Caco-2 (cell line): Measurements from ENCODE around the gene SMC1B. TPM values are rescaled to one million over a fixed set of nuclear protein-coding genes. Genes with fewer than 3 reads are reported as not detected.

Experiments used
- BruUV-seq: library from RNA; stranded (reverse); fragments of 400-500 nt; replicated peaks from 2 replicates; lab custom pipeline; 2021; lab: Mats Ljungman, UMichigan
- CTCF ChIA-PET: fragments of 300-600 bp; sonication (Branson Sonifier 250); formaldehyde crosslinking; loops from one replicate; lab custom pipeline; 2022; ENCODE audit warnings: antibody characterized with exemption; lab: Charles Lee
- POLR2A ChIA-PET: fragments of 300-600 bp; sonication (Branson Sonifier 250); formaldehyde crosslinking; loops from one replicate; lab custom pipeline; 2022; ENCODE audit warnings: antibody characterized with exemption; lab: Charles Lee
- DNase-seq, 2 experiments: peaks; one replicate each; pipeline versions ENCODE4 v3.0.0 to v3.0.0-alpha.2; 2020 to 2022
- H3K27me3 ChIP-seq: replicated peaks from 2 replicates; pipeline ENCODE4 v1.6.0; 2011; ENCODE audit warnings: low read length; ENCODE audit not compliant: control insufficient read depth, insufficient read depth
- H3K36me3 ChIP-seq: 2 replicates; pipeline ENCODE4 v1.5.1; 2011; ENCODE audit warnings: low read length; ENCODE audit not compliant: control insufficient read depth, insufficient read depth
- H3K4me1 ChIP-seq: fragments of 250-450 bp; sonication (Bioruptor Pico); 2 replicates; pipeline ENCODE4 v1.5.1; 2020; ENCODE audit warnings: mild to moderate bottlenecking
- H3K4me3 ChIP-seq: 2 replicates; pipeline ENCODE4 v1.5.1; 2011; ENCODE audit warnings: low read depth, mild to moderate bottlenecking, control low read depth, low read length
- H3K9me3 ChIP-seq: fragments of 250-450 bp; sonication (Bioruptor Pico); 2 replicates; pipeline ENCODE4 v1.5.1; 2020; ENCODE audit warnings: mild to moderate bottlenecking, moderate library complexity
- H3K27ac Mint-ChIP-seq: one replicate; pipeline ENCODE4 v1.8.0; 2022; ENCODE audit warnings: mixed read lengths; ENCODE audit not compliant: unreplicated experiment
- H3K27me3 Mint-ChIP-seq: one replicate; pipeline ENCODE4 v1.8.0; 2022; ENCODE audit warnings: mixed read lengths; ENCODE audit not compliant: insufficient read depth, unreplicated experiment
- H3K36me3 Mint-ChIP-seq: one replicate; pipeline ENCODE4 v1.8.0; 2022; ENCODE audit warnings: mild to moderate bottlenecking, mixed read lengths; ENCODE audit not compliant: insufficient read depth, unreplicated experiment
- H3K4me1 Mint-ChIP-seq: one replicate; pipeline ENCODE4 v1.8.0; 2022; ENCODE audit warnings: low read depth, mixed read lengths; ENCODE audit not compliant: unreplicated experiment
- H3K4me3 Mint-ChIP-seq: one replicate; pipeline ENCODE4 v1.8.0; 2022; ENCODE audit warnings: mild to moderate bottlenecking, moderate library complexity, mixed read lengths; ENCODE audit not compliant: unreplicated experiment
- H3K9me3 Mint-ChIP-seq: one replicate; pipeline ENCODE4 v1.8.0; 2022; ENCODE audit warnings: mixed read lengths; ENCODE audit not compliant: unreplicated experiment
- intact Hi-C: fragments of 100-400 bp; cut with micrococcal nuclease; formaldehyde crosslinking; loops from one replicate; pipeline ENCODE4 v1.10.0; 2022; ENCODE audit not compliant: unreplicated experiment
- total RNA-seq: library from RNA; stranded (reverse); gene quantifications from 2 replicates; pipeline ENCODE4 v1.2.3, GENCODE V29; 2022
- TF ChIP-seq, protein P1 (sequence below), 2 experiments: fragments of 200-600 bp in 1 of 2; IDR thresholded peaks; 1 replicate in 1 of 2; 2 replicates in 1 of 2; pipeline versions ENCODE4 v1.5.1 to v1.8.0; 2011 to 2022; ENCODE audit warnings: antibody characterized with exemption in 1 of 2, control low read depth in 1 of 2, inconsistent platforms in 1 of 2, low read depth in 1 of 2, low read length in 1 of 2, mild to moderate bottlenecking in 1 of 2, moderate library complexity in 1 of 2; ENCODE audit not compliant: insufficient read depth in 1 of 2, severe bottlenecking in 1 of 2, unreplicated experiment in 1 of 2

Gene SMC1B
- total RNA-seq, 1 experiment from 2014 or later: 5.3 TPM

DNA sequence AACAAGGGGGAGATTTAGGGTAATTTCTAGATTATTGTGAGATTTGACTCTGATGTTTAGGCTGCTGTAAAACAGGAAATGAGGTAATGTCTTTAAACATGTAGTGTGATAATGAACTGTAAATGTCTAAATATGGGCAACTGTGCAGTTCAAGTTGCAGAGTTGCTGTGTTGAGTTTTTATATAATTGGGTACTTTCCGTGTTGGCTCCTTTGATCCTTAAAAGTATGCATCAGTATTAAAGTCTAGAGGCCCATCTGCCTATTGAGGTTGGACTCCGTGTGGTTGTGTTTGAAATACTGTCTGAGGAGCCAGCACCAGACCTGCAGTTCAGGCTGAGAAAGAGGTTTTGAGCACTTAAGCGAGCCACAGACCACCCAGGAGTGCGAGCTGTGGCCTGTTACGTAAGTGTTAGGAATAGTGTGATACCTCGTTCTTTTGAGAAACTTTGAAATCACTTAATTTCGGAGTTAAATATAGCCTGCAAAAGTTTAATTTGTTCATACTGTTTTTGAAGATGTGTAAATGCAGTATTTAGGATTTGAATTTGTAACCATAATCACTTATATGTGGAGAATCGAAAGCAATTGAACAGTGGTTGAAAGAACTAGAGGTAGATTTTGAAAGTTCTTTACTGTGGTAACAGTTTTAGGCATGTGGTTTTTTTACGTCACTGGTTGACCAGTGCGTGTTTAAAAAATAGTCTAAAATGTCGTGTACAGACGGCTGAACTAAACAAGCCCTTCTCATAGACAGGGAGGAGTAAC, 94.7 kb downstream of the SMC1B start:
- no peak overlapping the region for H3K4me3 Mint-ChIP-seq
- H3K27me3 ChIP-seq: no peaks in the 10 kb centered on the region
- CTCF ChIA-PET: no interaction called here
- BruUV-seq: no TSS peak
- DNase-seq: no peak
- intact Hi-C loops: no loop called here
- H3K4me1 ChIP-seq: peaks cover 43% of the 10 kb centered on the region
- H3K9me3 Mint-ChIP-seq: no peaks in the 10 kb centered on the region
- H3K27me3 Mint-ChIP-seq: no peaks in the 10 kb centered on the region
- no peak overlapping the region for H3K4me3 ChIP-seq
- H3K4me1 Mint-ChIP-seq: peaks cover 26% of the 10 kb centered on the region
- POLR2A ChIA-PET: no interaction called here
- no peaks in the 10 kb centered on the region for H3K9me3 ChIP-seq
- TF ChIP-seq, protein P1, sequence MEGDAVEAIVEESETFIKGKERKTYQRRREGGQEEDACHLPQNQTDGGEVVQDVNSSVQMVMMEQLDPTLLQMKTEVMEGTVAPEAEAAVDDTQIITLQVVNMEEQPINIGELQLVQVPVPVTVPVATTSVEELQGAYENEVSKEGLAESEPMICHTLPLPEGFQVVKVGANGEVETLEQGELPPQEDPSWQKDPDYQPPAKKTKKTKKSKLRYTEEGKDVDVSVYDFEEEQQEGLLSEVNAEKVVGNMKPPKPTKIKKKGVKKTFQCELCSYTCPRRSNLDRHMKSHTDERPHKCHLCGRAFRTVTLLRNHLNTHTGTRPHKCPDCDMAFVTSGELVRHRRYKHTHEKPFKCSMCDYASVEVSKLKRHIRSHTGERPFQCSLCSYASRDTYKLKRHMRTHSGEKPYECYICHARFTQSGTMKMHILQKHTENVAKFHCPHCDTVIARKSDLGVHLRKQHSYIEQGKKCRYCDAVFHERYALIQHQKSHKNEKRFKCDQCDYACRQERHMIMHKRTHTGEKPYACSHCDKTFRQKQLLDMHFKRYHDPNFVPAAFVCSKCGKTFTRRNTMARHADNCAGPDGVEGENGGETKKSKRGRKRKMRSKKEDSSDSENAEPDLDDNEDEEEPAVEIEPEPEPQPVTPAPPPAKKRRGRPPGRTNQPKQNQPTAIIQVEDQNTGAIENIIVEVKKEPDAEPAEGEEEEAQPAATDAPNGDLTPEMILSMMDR (IDR thresholded peaks at IDR 0.05; ENCODE audit: insufficient read depth in 1 of 2, low read depth in 1 of 2, low read length in 1 of 2, severe bottlenecking in 1 of 2, unreplicated experiment in 1 of 2): no peak
- H3K36me3 Mint-ChIP-seq: peaks cover 51% of the 10 kb centered on the region
- H3K36me3 ChIP-seq: peaks cover 5% of the 10 kb centered on the region
- peak overlapping the region; percentile 75 for H3K27ac Mint-ChIP-seq

DNA sequence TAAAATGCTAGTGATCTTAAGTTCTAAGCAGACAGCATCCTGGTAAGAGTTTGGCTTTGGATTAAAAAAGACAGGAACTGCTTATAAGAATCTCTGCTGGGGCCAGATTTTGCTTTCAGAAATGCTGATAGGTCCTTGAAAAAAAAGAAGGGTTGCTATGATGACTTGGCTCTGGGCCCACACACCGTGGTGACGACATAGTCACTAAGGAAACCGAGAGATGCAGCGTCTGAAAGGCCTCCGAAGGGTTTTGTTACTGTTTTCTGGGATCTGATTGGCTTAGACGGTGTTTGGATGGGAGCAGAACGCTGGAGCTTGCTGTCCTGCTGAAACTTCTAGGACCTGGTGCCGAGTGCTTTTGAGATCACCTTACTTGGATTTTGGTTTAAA, 95.2 kb downstream of the SMC1B start:
- peak overlapping the region; percentile 75 for H3K27ac Mint-ChIP-seq
- no peaks in the 10 kb centered on the region for H3K9me3 ChIP-seq
- no peak overlapping the region for H3K4me3 ChIP-seq
- H3K27me3 Mint-ChIP-seq: no peaks in the 10 kb centered on the region
- peaks cover 2% of the 10 kb centered on the region for H3K36me3 ChIP-seq
- BruUV-seq: no TSS peak
- TF ChIP-seq, protein P1 (IDR thresholded peaks at IDR 0.05; ENCODE audit: insufficient read depth in 1 of 2, low read depth in 1 of 2, low read length in 1 of 2, severe bottlenecking in 1 of 2, unreplicated experiment in 1 of 2): no peak
- H3K4me3 Mint-ChIP-seq: no peak overlapping the region
- H3K4me1 ChIP-seq: peaks cover 49% of the 10 kb centered on the region
- H3K27me3 ChIP-seq: no peaks in the 10 kb centered on the region
- peaks cover 31% of the 10 kb centered on the region for H3K4me1 Mint-ChIP-seq
- no peak for DNase-seq
- ChIA-PET CTCF (interaction anchor here (1.5 kb wide), 1 partner anchor 45 kb away, joined by 6 read pairs; no protein-coding TSS in a partner anchor), POLR2A (no interaction called here)
- intact Hi-C loops: no loop called here
- peaks cover 46% of the 10 kb centered on the region for H3K36me3 Mint-ChIP-seq
- no peaks in the 10 kb centered on the region for H3K9me3 Mint-ChIP-seq

DNA sequence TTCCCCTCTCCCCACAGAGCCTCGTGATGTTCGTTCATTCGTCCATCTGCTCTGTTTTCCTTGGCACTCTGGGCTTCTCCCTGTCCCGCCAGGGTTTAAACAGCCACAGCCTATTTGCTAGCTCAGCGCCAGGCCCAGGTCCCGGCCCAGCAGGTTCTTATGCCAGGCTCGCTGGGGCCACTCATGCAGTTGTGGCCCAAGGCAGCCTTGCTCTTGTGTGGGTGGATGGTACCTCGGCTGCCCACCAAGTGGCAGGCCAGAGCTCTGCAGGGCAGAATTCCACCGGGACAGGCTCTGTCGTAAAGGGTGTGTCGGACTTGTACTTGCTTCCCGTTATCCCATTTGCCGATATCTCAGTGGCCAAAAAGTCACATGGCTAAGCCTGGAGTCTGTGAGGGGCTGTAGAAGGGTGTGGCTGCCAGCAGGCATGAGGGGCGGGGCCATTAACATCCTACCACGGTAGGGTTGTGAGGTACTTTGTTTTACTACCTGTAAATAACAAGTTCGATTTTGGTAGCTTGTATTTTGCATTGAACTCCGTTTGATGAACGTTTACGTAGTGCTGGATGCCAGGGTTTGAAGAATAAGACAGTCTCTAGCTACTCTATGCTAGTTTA, 95.7 kb downstream of the SMC1B start:
- ChIA-PET CTCF (interaction anchor here (1.5 kb wide), 1 partner anchor 44 kb away, joined by 6 read pairs; no protein-coding TSS in a partner anchor), POLR2A (no interaction called here)
- Histone ChIP-seq H3K27me3 (no peaks in the 10 kb centered on the region), H3K36me3 (peaks cover 2% of the 10 kb centered on the region), H3K4me3 (no peak overlapping the region), H3K9me3 (no peaks in the 10 kb centered on the region), H3K4me1 (peaks cover 54% of the 10 kb centered on the region)
- intact Hi-C loops: no loop called here
- Mint-ChIP-seq H3K27ac (peak overlapping the region; percentile 75), H3K36me3 (peaks cover 46% of the 10 kb centered on the region), H3K9me3 (no peaks in the 10 kb centered on the region), H3K27me3 (no peaks in the 10 kb centered on the region), H3K4me1 (peaks cover 36% of the 10 kb centered on the region), H3K4me3 (no peak overlapping the region)
- BruUV-seq: no TSS peak
- TF ChIP-seq, protein P1 (IDR thresholded peaks at IDR 0.05; ENCODE audit: insufficient read depth in 1 of 2, low read depth in 1 of 2, low read length in 1 of 2, severe bottlenecking in 1 of 2, unreplicated experiment in 1 of 2): no peak
- DNase-seq: no peak
